WTC11 (cell line): Measurements from ENCODE around the gene CDK11B. TPM values are rescaled to one million over a fixed set of nuclear protein-coding genes. Genes with fewer than 3 reads are reported as not detected.

Source experiments
- ATAC-seq: fragments of 200-7000 bp; cut with Tn5 transposase; 2 replicates; pipeline ENCODE4 v1.10.0; 2021; ENCODE audit warnings: mild to moderate bottlenecking, moderate library complexity
- CTCF ChIA-PET: fragments of 300-600 bp; sonication (Branson Sonifier 250); formaldehyde crosslinking; loops from one replicate; lab custom pipeline; 2021; ENCODE audit warnings: antibody characterized with exemption; lab: Charles Lee
- POLR2A ChIA-PET: fragments of 350-600 bp; sonication (Branson Sonifier 250); formaldehyde crosslinking; loops from one replicate; lab custom pipeline; 2021; ENCODE audit warnings: antibody characterized with exemption; lab: Charles Lee
- DNase-seq: peaks from one replicate; pipeline ENCODE4 v3.0.0; 2021; ENCODE audit warnings: low spot score
- H3K27ac Mint-ChIP-seq: 2 replicates; pipeline ENCODE4 v1.8.0; 2021; ENCODE audit warnings: mixed read lengths
- H3K27me3 Mint-ChIP-seq: 2 replicates; pipeline ENCODE4 v1.8.0; 2021; ENCODE audit warnings: low read depth, mild to moderate bottlenecking, moderate library complexity, mixed read lengths
- H3K36me3 Mint-ChIP-seq: 2 replicates; pipeline ENCODE4 v1.8.0; 2021; ENCODE audit warnings: mixed read lengths
- H3K4me1 Mint-ChIP-seq: 2 replicates; pipeline ENCODE4 v1.8.0; 2022; ENCODE audit warnings: mixed read lengths
- H3K4me3 Mint-ChIP-seq: 2 replicates; pipeline ENCODE4 v1.8.0; 2021; ENCODE audit warnings: mild to moderate bottlenecking, moderate library complexity, mixed read lengths
- H3K9me3 Mint-ChIP-seq: 2 replicates; pipeline ENCODE4 v1.8.0; 2021; ENCODE audit warnings: mixed read lengths
- AR ChIP-seq: fragments of 250-450 bp; sonication (Bioruptor Pico); IDR thresholded peaks from 2 replicates; pipeline ENCODE4 v1.9.0; 2021; ENCODE audit warnings: mild to moderate bottlenecking
- EMX1 ChIP-seq: fragments of 250-450 bp; sonication (Bioruptor Pico); IDR thresholded peaks from 2 replicates; pipeline ENCODE4 v1.8.0; 2021; ENCODE audit warnings: mild to moderate bottlenecking
- ESRRA ChIP-seq: sonication (generic); formaldehyde crosslinking; IDR thresholded peaks from 2 replicates; pipeline ENCODE4 v1.8.1; 2022; ENCODE audit warnings: mild to moderate bottlenecking, missing genetic modification reagents, borderline replicate concordance
- GTF2I ChIP-seq: fragments of 250-450 bp; sonication (Bioruptor Pico); conservative IDR thresholded peaks from 2 replicates; pipeline ENCODE4 v1.4.0; 2021; ENCODE audit warnings: mild to moderate bottlenecking
- MLX ChIP-seq: sonication (generic); formaldehyde crosslinking; IDR thresholded peaks from 2 replicates; pipeline ENCODE4 v1.8.1; 2023; ENCODE audit warnings: mild to moderate bottlenecking, missing genetic modification reagents, moderate library complexity
- NFE2L1 ChIP-seq: sonication (generic); formaldehyde crosslinking; IDR thresholded peaks from 2 replicates; pipeline ENCODE4 v1.8.1; 2023; ENCODE audit warnings: missing genetic modification reagents
- ZBTB21 ChIP-seq: sonication (generic); formaldehyde crosslinking; IDR thresholded peaks from 2 replicates; pipeline ENCODE4 v1.8.1; 2023; ENCODE audit warnings: mild to moderate bottlenecking, missing genetic modification reagents, borderline replicate concordance
- ZNF232 ChIP-seq: sonication (generic); formaldehyde crosslinking; IDR thresholded peaks from 2 replicates; pipeline ENCODE4 v1.8.0; 2022; ENCODE audit warnings: mild to moderate bottlenecking, missing genetic modification reagents
- ZNF317 ChIP-seq: sonication (generic); formaldehyde crosslinking; IDR thresholded peaks from 2 replicates; pipeline ENCODE4 v1.8.1; 2023; ENCODE audit warnings: low read depth, mild to moderate bottlenecking, moderate library complexity, missing genetic modification reagents, borderline replicate concordance
- ZNF671 ChIP-seq: fragments of 250-450 bp; sonication (Bioruptor Pico); IDR thresholded peaks from 2 replicates; pipeline ENCODE4 v1.8.0; 2021; ENCODE audit warnings: mild to moderate bottlenecking
- total RNA-seq: library from RNA; stranded (reverse); gene quantifications from 3 replicates; pipeline ENCODE4 v1.2.3, GENCODE V29; 2021
- TF ChIP-seq, protein P1 (sequence below): fragments of 250-450 bp; sonication (Bioruptor Pico); conservative IDR thresholded peaks from 2 replicates; pipeline ENCODE4 v1.9.0; 2021; ENCODE audit warnings: mild to moderate bottlenecking
- TF ChIP-seq, protein P2 (sequence below): fragments of 200-600 bp; IDR thresholded peaks from 2 replicates; pipeline ENCODE4 v1.8.0; 2022; ENCODE audit warnings: antibody characterized with exemption
- TF ChIP-seq, protein P3 (sequence below): sonication (generic); formaldehyde crosslinking; conservative IDR thresholded peaks from 2 replicates; pipeline ENCODE4 v1.8.1; 2022; ENCODE audit warnings: mild to moderate bottlenecking, missing genetic modification reagents
- TF ChIP-seq, protein P4 (sequence below): fragments of 250-450 bp; sonication (Bioruptor Pico); IDR thresholded peaks from 2 replicates; pipeline ENCODE4 v1.9.0; 2021; ENCODE audit warnings: mild to moderate bottlenecking, borderline replicate concordance

CDK11B gene
- total RNA-seq, 1 experiment from 2014 or later = 41.2 TPM

DNA sequence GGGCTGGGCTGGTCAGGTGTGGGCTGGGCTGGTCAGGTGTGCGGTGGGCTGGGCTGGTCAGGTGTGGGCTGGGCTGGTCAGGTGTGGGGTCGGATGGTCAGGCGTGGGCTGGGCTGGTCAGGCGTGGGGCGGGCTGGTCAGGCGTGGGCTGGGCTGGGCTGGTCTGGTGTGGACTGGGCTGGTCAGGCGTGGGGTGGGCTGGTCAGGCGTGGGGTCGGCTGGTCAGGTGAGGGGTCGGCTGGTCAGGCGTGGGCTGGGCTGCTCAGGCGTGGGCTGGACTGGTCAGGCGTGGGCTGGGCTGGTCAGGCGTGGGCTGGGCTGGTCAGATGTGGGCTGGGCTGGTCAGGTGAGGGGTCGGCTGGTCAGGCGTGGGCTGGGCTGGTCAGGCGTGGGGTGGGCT, 53.1 kb downstream of the CDK11B start:
- H3K36me3 Mint-ChIP-seq = no peaks in the 10 kb centered on the region
- no peak for DNase-seq
- H3K27me3 Mint-ChIP-seq = peaks cover 5% of the 10 kb centered on the region
- H3K9me3 Mint-ChIP-seq = no peaks in the 10 kb centered on the region
- POLR2A ChIA-PET = no interaction called here
- CTCF ChIA-PET = no interaction called here
- H3K27ac Mint-ChIP-seq = no peak overlapping the region
- H3K4me1 Mint-ChIP-seq = no peaks in the 10 kb centered on the region
- TF ChIP-seq ESRRA (CRISPR knock-in tag) (no peak), GTF2I (CRISPR knock-in tag) (no peak), ZNF317 (CRISPR knock-in tag) (no peak), ZBTB21 (CRISPR knock-in tag) (no peak), ZNF232 (CRISPR knock-in tag) (no peak), NFE2L1 (CRISPR knock-in tag) (no peak), AR (CRISPR knock-in tag) (no peak), MLX (CRISPR knock-in tag) (no peak), ZNF671 (CRISPR knock-in tag) (no peak), EMX1 (CRISPR knock-in tag) (no peak)
- TF ChIP-seq, protein P1, sequence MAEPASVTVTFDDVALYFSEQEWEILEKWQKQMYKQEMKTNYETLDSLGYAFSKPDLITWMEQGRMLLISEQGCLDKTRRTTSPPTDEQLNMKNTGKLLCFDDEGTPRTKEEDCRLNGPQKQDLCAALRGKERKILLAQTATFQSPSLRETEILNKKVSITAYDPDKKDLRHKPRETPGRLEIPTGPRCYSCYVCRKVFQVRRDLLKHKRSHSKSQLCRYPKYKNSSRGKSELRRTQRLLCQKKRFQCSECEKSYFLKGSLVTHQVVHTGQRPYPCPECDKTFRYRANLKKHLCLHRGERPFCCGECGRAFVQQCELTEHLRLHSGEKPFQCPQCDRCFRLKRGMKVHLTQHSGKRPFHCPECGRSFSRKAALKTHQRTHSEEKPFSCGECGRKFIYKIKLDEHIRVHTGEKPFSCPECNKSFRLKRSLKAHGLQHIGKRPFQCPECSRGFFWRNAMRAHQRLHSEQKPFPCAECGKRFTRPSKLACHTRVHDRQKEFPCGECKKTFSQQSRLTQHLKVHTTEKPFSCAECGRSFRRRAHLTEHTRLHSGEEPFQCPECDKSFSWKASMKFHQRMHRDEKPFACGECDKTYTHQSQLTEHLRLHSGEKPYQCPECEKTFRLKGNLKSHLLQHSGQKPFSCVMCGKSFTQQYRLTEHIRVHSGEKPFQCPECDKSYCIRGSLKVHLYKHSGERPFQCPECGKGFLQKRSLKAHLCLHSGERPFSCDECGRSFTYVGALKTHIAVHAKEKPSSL (CRISPR knock-in tag) = no peak
- TF ChIP-seq, protein P2, sequence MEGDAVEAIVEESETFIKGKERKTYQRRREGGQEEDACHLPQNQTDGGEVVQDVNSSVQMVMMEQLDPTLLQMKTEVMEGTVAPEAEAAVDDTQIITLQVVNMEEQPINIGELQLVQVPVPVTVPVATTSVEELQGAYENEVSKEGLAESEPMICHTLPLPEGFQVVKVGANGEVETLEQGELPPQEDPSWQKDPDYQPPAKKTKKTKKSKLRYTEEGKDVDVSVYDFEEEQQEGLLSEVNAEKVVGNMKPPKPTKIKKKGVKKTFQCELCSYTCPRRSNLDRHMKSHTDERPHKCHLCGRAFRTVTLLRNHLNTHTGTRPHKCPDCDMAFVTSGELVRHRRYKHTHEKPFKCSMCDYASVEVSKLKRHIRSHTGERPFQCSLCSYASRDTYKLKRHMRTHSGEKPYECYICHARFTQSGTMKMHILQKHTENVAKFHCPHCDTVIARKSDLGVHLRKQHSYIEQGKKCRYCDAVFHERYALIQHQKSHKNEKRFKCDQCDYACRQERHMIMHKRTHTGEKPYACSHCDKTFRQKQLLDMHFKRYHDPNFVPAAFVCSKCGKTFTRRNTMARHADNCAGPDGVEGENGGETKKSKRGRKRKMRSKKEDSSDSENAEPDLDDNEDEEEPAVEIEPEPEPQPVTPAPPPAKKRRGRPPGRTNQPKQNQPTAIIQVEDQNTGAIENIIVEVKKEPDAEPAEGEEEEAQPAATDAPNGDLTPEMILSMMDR = no peak
- TF ChIP-seq, protein P3, sequence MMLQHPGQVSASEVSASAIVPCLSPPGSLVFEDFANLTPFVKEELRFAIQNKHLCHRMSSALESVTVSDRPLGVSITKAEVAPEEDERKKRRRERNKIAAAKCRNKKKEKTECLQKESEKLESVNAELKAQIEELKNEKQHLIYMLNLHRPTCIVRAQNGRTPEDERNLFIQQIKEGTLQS (CRISPR knock-in tag) = no peak
- no peak for ATAC-seq
- no peak overlapping the region for H3K4me3 Mint-ChIP-seq

GRCh38 chr1:1605034-1605591, 53.7 kb downstream of the CDK11B start:
- TF ChIP-seq, protein P4, sequence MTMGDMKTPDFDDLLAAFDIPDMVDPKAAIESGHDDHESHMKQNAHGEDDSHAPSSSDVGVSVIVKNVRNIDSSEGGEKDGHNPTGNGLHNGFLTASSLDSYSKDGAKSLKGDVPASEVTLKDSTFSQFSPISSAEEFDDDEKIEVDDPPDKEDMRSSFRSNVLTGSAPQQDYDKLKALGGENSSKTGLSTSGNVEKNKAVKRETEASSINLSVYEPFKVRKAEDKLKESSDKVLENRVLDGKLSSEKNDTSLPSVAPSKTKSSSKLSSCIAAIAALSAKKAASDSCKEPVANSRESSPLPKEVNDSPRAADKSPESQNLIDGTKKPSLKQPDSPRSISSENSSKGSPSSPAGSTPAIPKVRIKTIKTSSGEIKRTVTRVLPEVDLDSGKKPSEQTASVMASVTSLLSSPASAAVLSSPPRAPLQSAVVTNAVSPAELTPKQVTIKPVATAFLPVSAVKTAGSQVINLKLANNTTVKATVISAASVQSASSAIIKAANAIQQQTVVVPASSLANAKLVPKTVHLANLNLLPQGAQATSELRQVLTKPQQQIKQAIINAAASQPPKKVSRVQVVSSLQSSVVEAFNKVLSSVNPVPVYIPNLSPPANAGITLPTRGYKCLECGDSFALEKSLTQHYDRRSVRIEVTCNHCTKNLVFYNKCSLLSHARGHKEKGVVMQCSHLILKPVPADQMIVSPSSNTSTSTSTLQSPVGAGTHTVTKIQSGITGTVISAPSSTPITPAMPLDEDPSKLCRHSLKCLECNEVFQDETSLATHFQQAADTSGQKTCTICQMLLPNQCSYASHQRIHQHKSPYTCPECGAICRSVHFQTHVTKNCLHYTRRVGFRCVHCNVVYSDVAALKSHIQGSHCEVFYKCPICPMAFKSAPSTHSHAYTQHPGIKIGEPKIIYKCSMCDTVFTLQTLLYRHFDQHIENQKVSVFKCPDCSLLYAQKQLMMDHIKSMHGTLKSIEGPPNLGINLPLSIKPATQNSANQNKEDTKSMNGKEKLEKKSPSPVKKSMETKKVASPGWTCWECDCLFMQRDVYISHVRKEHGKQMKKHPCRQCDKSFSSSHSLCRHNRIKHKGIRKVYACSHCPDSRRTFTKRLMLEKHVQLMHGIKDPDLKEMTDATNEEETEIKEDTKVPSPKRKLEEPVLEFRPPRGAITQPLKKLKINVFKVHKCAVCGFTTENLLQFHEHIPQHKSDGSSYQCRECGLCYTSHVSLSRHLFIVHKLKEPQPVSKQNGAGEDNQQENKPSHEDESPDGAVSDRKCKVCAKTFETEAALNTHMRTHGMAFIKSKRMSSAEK (CRISPR knock-in tag) = no peak
- no peaks in the 10 kb centered on the region for H3K36me3 Mint-ChIP-seq
- H3K27ac Mint-ChIP-seq = 0 out of 2 replicates have a peak overlapping the region, but pooled peaks have one; percentile 15
- ChIA-PET CTCF (no interaction called here), POLR2A (no interaction called here)
- DNase-seq = no peak
- no peak overlapping the region for H3K4me3 Mint-ChIP-seq
- H3K27me3 Mint-ChIP-seq = peaks cover 10% of the 10 kb centered on the region
- no peak for ATAC-seq
- no peaks in the 10 kb centered on the region for H3K9me3 Mint-ChIP-seq
- no peaks in the 10 kb centered on the region for H3K4me1 Mint-ChIP-seq
